NCI-H748 treated with DMSO at 0.1 percent for 48 hours (cell line): ENCODE results near the gene THRB.

ENCODE experiments used
- DNase-seq: peaks from one replicate; lab custom pipeline; 2025; lab: John Stamatoyannopoulos, UW

The THRB gene

GRCh38 chr3:24494618-24495325, at the start of gene THRB:
THRB (minus strand) TSS chr3:24494850.
- DNase-seq, result no peak

- DNase-seq, result no peak
These were observed 47.3 kb upstream of the THRB start for GRCh38 chr3:24541935-24542334.

- no peak for DNase-seq
These were observed 46.2 kb upstream of the THRB start for GRCh38 chr3:24540821-24541220.

- DNase-seq, result no peak
These were observed 45.0 kb upstream of the THRB start for GRCh38 chr3:24539699-24540098.

GRCh38 chr3:24538891-24539290, 44.2 kb upstream of the THRB start:
- DNase-seq, result no peak

GRCh38 chr3:24533561-24534193, 39.0 kb upstream of the THRB start:
- DNase-seq, result no peak

- no peak for DNase-seq
These were observed 35.8 kb upstream of the THRB start for GRCh38 chr3:24530471-24530870.

- DNase-seq, result no peak
These were observed 34.6 kb upstream of the THRB start for GRCh38 chr3:24529210-24529609.

GRCh38 chr3:24526640-24527212, 32.1 kb upstream of the THRB start:
- DNase-seq, result no peak

GRCh38 chr3:24525557-24525956, 30.9 kb upstream of the THRB start:
- no peak for DNase-seq

- no peak for DNase-seq
These were observed 30.4 kb upstream of the THRB start for GRCh38 chr3:24525022-24525421.

GRCh38 chr3:24523988-24524727, 29.5 kb upstream of the THRB start:
- no peak for DNase-seq

- DNase-seq, result no peak
These were observed 28.6 kb upstream of the THRB start for GRCh38 chr3:24523215-24523614.

GRCh38 chr3:24522146-24522579, 27.5 kb upstream of the THRB start:
- no peak for DNase-seq

GRCh38 chr3:24521420-24522145, 26.9 kb upstream of the THRB start:
- DNase-seq, result no peak

GRCh38 chr3:24520976-24521419, 26.3 kb upstream of the THRB start:
- DNase-seq, result peak; percentile 18

- DNase-seq, result no peak
These were observed 25.4 kb upstream of the THRB start for GRCh38 chr3:24520101-24520495.

- no peak for DNase-seq
These were observed 24.9 kb upstream of the THRB start for GRCh38 chr3:24519368-24520100.

- DNase-seq, result no peak
These were observed 24.3 kb upstream of the THRB start for GRCh38 chr3:24518990-24519367.

- no peak for DNase-seq
These were observed 19.5 kb upstream of the THRB start for GRCh38 chr3:24514119-24514518.

GRCh38 chr3:24513463-24513862, 18.8 kb upstream of the THRB start:
- DNase-seq, result no peak
